Adrenal gland (tissue), 12 donors: ENCODE results near the gene SLC25A26. TPM values are rescaled to one million over a fixed set of nuclear protein-coding genes. Genes with fewer than 3 reads are reported as not detected.

Experiments used
- DNase-seq, 7 donors: peaks; one replicate each; pipeline ENCODE4 v3.0.0-alpha.2; 2019 to 2020
- H3K27ac ChIP-seq, 5 donors: fragments of 200-600 bp; sonication (generic) in 4 of 5; 1 replicate in 3 of 5; 2 replicates in 2 of 5; pipeline versions ENCODE4 v1.5.1 to v1.8.0; 2016 to 2020; ENCODE audit warnings: mild to moderate bottlenecking in 1 of 5
- H3K27me3 ChIP-seq: fragments of 200-600 bp; 2 replicates; pipeline ENCODE4 v1.8.0; 2021
- H3K36me3 ChIP-seq, 2 donors: fragments of 200-600 bp; replicated peaks in 1 of 2; 1 replicate in 1 of 2; 2 replicates in 1 of 2; pipeline versions ENCODE4 v1.5.1 to v1.8.0; 2018 to 2022
- H3K4me1 ChIP-seq, 2 donors: fragments of 200-600 bp; replicated peaks in 1 of 2; 1 replicate in 1 of 2; 2 replicates in 1 of 2; pipeline versions ENCODE4 v1.5.1 to v1.8.0; 2018 to 2021
- H3K4me3 ChIP-seq, 4 donors: fragments of 200-600 bp; sonication (generic) in 3 of 4; one replicate each; pipeline ENCODE4 v1.5.1; 2016 to 2018
- H3K9me3 ChIP-seq, 3 donors: fragments of 200-600 bp; sonication (generic) in 1 of 3; replicated peaks in 1 of 3; 1 replicate in 2 of 3; 2 replicates in 1 of 3; pipeline versions ENCODE4 v1.5.1 to v1.8.0; 2016 to 2021
- POLR2A ChIP-seq, 2 donors: fragments of 450-650 bp; IDR thresholded peaks; one replicate each; pipeline ENCODE4 v1.6.1; 2017; ENCODE audit warnings: antibody characterized with exemption in 2 of 2, mild to moderate bottlenecking in 2 of 2, moderate library complexity in 1 of 2
- WGBS, 4 donors: extraction: QIAGEN DNeasy Blood & Tissue Kit in 2 of 4; methylation state at CpG; one replicate each; pipeline versions ENCODE4 v1.1.5 to v1.1.7; 2013 to 2017; 5-methylcytosine and 5-hydroxymethylcytosine counted together
- intact Hi-C, 2 donors: fragments of 100-400 bp; cut with DNase I; formaldehyde crosslinking; loops; one replicate each; pipeline versions ENCODE4 v1.14.1 to v1.15.0; 2022 to 2023
- polyA plus RNA-seq, 3 donors: library from polyadenylated mRNA; stranded (reverse); fragments of 200-250 nt in 2 of 3; fragments of 350-450 nt in 1 of 3; fragmentation: Illumina TruSeq in 1 of 3; extraction: RNeasy Lipid Tissue Mini Kit (QIAGEN cat#74804) in 1 of 3; gene quantifications; one replicate each; pipeline ENCODE4 v1.2.3, GENCODE V29; 2013 to 2014
- total RNA-seq, 9 donors: library from RNA; depleted of rRNA in 4 of 9; stranded (reverse); fragments of >200 nt in 4 of 9; fragments of 120-200 nt in 1 of 9; fragmentation: NEBNext Ultra II Directional in 1 of 9; extraction: Animal tissue kit (Norgen Biotek cat#: 25700) in 1 of 9; gene quantifications; one replicate each; pipeline versions ENCODE4 v1.1.0 to v1.2.4, GENCODE V29; 2013 to 2023
- TF ChIP-seq, protein P1 (sequence below), 6 experiments: fragments of 450-650 bp in 4 of 6; fragments of 200-600 bp in 2 of 6; sonication (generic) in 1 of 6; IDR thresholded peaks; 1 replicate in 5 of 6; 2 replicates in 1 of 6; pipeline versions ENCODE4 v1.5.1 to v1.8.0; 2016 to 2021; ENCODE audit warnings: antibody characterized with exemption in 6 of 6, mild to moderate bottlenecking in 2 of 6, moderate library complexity in 1 of 6
- donor health status: healthy with polysubstance abuse.
- donor health status: Bipolar disorder and iron deficiency.
- donor health status: DM: yes; HTN: yes; CAD: no.
- donor health status: DM: no; HTN: no; CAD: no.
- donor health status: DM: no; HTN: no; CAD: no.
- donor health status: DM: yes; HTN: yes; CAD: no.

The SLC25A26 gene
- total and polyA plus RNA-seq, 12 donors = 9.5 to 38.2 (median 22.2) TPM

DNA sequence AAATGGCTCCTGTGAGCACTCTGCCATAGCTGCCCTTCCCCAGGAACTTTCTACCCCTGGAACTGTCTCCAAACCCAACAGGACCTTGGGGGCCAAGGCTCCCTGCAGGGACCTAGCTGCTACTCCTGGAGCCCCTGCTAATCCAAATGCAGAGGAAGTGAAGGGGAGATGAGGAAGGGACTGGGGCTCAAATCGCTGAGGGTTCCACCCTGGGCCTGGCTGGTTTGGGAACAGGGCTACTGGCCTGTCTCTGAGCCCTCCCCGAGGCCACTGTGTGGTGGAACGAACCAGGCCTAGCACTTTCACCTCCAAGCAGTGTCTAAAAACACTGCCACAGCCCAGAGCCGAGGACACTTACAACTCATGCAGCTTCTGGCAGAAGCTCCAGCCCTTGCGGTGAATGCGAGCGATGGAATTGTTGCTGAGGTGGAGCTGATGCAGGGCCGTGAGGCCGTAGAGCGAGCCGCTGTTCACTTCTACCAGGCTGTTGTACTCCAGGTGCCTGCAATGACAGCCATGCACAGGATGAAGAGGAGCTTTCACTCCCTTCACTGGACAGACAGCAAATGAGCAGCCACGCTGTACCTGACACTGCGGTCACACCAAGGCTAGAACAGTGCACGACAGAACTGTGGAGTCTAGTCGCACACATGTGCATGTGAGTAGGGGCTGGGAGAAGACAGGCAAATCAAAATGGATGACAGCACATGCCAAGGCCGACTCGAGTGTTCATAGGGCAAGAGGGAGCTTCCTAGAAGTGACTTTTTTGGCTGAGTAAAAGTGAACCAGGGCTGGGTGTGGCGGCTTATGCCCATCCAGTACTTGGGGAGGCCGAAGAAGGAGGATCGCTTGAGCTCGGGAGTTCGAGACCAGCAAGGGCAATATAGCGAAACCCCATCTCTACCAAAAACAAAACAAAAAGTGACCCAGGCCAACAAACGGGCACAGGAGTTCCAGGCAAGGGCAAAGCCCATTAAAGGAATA, 189.3 kb downstream of the SLC25A26 start:
- TF ChIP-seq, protein P1, sequence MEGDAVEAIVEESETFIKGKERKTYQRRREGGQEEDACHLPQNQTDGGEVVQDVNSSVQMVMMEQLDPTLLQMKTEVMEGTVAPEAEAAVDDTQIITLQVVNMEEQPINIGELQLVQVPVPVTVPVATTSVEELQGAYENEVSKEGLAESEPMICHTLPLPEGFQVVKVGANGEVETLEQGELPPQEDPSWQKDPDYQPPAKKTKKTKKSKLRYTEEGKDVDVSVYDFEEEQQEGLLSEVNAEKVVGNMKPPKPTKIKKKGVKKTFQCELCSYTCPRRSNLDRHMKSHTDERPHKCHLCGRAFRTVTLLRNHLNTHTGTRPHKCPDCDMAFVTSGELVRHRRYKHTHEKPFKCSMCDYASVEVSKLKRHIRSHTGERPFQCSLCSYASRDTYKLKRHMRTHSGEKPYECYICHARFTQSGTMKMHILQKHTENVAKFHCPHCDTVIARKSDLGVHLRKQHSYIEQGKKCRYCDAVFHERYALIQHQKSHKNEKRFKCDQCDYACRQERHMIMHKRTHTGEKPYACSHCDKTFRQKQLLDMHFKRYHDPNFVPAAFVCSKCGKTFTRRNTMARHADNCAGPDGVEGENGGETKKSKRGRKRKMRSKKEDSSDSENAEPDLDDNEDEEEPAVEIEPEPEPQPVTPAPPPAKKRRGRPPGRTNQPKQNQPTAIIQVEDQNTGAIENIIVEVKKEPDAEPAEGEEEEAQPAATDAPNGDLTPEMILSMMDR (IDR thresholded peaks at IDR 0.05) = no peak
- no peak for TF ChIP-seq POLR2A (IDR thresholded peaks at IDR 0.05)
- Histone ChIP-seq H3K27me3 (no peaks in the 10 kb centered on the region), H3K27ac (no peak overlapping the region), H3K36me3 (no peaks in the 10 kb centered on the region), H3K4me3 (no peak overlapping the region), H3K4me1 (no peaks in the 10 kb centered on the region), H3K9me3 (no peaks in the 10 kb centered on the region)
- WGBS, 4 donors = 93 to 96% (median 95%) methylated on average over 20 to 24 of the region's 24 CpGs
- intact Hi-C loops = loop anchor here (2.0 to 10.0 kb wide), 3 partner anchors 125 to 405 kb away; no protein-coding TSS in a partner anchor
- no peak for DNase-seq

DNA sequence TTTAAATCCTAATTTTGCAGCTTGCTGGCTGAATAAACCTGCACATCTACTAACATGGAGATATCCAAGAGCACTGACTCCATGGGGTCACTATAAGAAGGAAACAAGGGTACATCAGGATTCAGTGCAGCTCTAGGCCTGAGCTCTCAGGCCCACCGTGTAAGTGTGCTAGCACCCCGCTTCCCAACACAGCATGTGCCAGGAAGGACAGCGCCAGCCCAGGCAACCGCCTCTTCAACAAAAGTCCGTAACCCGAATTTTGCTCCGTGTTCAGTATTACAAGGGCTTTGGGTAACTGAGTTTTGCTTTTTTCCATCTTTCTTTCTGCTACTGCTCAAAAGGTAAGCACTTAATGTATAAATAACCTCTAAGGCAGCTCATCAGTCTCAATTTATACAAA, 190.2 kb downstream of the SLC25A26 start:
- no peak for DNase-seq
- TF ChIP-seq POLR2A (IDR thresholded peaks at IDR 0.05) = no peak
- TF ChIP-seq, protein P1 (IDR thresholded peaks at IDR 0.05) = no peak
- WGBS, 4 donors = 95 to 96% (median 95%) methylated on average over 7 of the region's 7 CpGs
- no peak overlapping the region for H3K27ac ChIP-seq
- no peaks in the 10 kb centered on the region for H3K27me3 ChIP-seq
- no peaks in the 10 kb centered on the region for H3K4me1 ChIP-seq
- no peak overlapping the region for H3K4me3 ChIP-seq
- intact Hi-C loops = loop anchor here (2.0 to 10.0 kb wide), 2 partner anchors 402 to 404 kb away; no protein-coding TSS in a partner anchor
- no peaks in the 10 kb centered on the region for H3K9me3 ChIP-seq
- no peaks in the 10 kb centered on the region for H3K36me3 ChIP-seq

DNA sequence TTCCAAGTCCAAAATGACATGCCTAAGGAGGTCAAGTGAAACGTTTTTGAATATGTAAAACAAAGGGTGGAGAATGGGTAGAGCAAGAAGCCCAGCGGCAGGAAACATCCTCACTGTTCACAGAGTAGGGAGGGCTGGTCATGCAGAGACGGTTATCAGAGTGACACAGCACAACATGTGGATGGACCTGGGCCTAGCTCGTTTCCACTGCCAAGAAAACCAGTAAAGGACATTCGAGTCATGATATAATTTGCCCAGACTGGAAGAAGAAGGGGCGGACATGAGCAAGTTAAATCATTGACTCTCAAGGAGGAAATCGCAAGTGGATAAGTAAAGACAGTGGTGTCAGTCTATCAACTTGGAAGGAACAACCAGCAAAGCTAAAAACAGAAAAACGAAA, 190.7 kb downstream of the SLC25A26 start:
- Histone ChIP-seq H3K36me3 (no peaks in the 10 kb centered on the region), H3K4me3 (no peak overlapping the region), H3K27me3 (no peaks in the 10 kb centered on the region), H3K4me1 (no peaks in the 10 kb centered on the region), H3K9me3 (no peaks in the 10 kb centered on the region), H3K27ac (no peak overlapping the region)
- intact Hi-C loops = loop anchor here (2.0 to 10.0 kb wide), 2 partner anchors 401 to 403 kb away; no protein-coding TSS in a partner anchor
- DNase-seq = no peak
- WGBS, 4 donors = 67 to 72% (median 69%) methylated on average over 8 of the region's 8 CpGs
- TF ChIP-seq, protein P1 (IDR thresholded peaks at IDR 0.05) = no peak
- TF ChIP-seq POLR2A (IDR thresholded peaks at IDR 0.05) = no peak
